Right ventricle myocardium inferior (tissue), 1 donor: ENCODE measurements around the gene ABHD14A. TPM values are rescaled to one million over a fixed set of nuclear protein-coding genes. Genes with fewer than 3 reads are reported as not detected.
"Not testable (repeated sequence)": the region's sequence is repeated elsewhere in the genome, so short reads cannot be mapped to it uniquely, and the experiment has no call there.

Experiments used
- ATAC-seq: fragments of 200-7000 bp; cut with Tn5 transposase; one replicate; pipeline ENCODE4 v1.9.1; 2020; ENCODE audit warnings: mild to moderate bottlenecking, moderate library complexity
- DNase-seq: peaks from one replicate; pipeline ENCODE4 v3.0.0; 2021; ENCODE audit errors: missing footprints
- intact Hi-C: fragments of 100-400 bp; cut with DNase I; formaldehyde crosslinking; loops from one replicate; pipeline ENCODE4 v1.11.0; 2022
- long read RNA-seq: library from polyadenylated mRNA; unstranded; transcript quantifications from one replicate; pipeline ENCODE4 v2.0.0, GENCODE V29; 2021
- total RNA-seq: library from RNA; stranded (reverse); fragmentation: NEBNext Ultra II Directional; extraction: Animal tissue kit (Norgen Biotek cat#: 25700); gene quantifications from one replicate; pipeline ENCODE4 v1.2.1, GENCODE V29; 2021
- donor health status: DM: no; HTN: yes; CAD: no; lungs with severe emphysema.

ABHD14A gene
- 31.5 TPM for total RNA-seq
- long read RNA-seq, transcript ABHD14A-201 (5 exons, 1,062 nt), result major isoform, 11 of 18 reads
- long read RNA-seq, partial matches to known transcripts, result 3 of 18 reads
- long read RNA-seq, other reads (novel, unspliced or antisense), result 4 of 18 reads

DNA sequence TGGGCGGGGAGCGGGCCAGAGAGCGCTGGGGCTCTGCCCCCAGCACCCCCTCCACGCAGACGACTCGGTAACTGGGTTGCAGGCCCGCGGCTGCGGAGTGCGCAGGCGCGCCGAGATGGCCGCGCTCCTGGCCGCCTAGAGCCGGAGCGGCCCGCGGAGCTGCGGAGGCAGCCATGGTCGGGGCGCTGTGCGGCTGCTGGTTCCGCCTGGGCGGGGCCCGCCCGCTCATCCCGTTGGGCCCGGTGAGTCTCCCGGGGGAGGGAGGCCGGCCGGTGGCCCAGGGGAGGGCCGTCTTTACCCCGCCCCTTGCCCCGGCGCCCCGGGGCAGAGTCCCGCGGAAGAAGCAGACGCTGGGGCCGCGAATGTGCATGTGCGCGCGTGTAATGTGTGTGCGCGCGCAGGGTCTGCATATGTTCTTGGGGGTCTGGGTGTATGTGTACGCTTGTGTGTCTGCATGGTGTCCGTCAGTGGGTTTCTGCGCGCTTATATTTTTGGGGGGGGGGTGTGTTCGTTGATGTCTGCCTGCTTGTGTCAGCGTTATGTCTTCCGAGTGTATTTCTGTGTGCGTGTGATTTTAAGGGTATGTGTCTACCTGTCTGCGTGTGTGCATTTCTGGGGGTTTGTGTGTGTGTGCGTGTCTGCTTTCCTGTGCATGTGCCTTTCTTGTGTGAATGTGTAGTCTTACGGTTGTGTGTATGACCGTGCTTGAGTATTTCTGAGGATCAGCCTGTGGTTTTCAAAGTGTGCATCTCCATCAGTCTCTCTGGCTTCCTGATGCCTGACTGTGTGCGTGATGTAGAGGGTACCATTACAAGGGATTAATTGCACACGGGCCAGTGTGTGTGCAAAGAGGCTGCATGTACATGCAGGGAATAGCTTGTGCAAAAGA is at the start of gene ABHD14A:
Gene ABHD14A (plus strand): TSS at position 102 of the 889 bp plus-strand sequence. CDS start 72 bp downstream, at position 174.
- intact Hi-C loops, result loop anchor here (1.0 to 10.0 kb wide), 2 partner anchors 33 to 430 kb away; partner anchors contain the start of gene PARP3
- ATAC-seq (peak; percentile 82), DNase-seq (peak; percentile 89)

- DNase-seq, result no peak
Measured at GRCh38 chr3:51927061-51927977, 47.5 kb upstream of the ABHD14A start.

DNA sequence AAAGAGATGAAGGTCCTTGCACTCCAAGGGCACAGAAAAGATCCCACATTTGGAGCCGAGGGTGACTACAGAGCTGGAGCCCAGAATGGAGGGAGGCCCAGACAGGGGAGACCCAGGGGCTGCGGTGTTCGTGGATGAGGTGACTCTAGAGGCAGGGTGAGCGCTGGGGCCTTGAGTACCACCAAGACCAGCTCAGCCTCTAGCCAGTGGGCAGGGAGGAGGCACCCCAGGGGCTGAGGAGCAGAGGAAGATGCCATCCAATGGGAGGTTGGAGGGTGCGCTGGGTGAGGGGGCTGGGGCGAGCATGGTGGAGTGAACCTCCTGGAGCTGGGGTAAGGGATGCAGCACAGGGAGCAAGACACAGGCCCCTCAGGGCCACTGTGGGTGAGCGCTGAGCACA is 46.4 kb upstream of the ABHD14A start:
- intact Hi-C loops, result no loop called here
- no peak for ATAC-seq

More at GRCh38 chr3:51927061-51927977, 47.5 kb upstream of the ABHD14A start:
- intact Hi-C loops, result no loop called here
- no peak for ATAC-seq

GRCh38 chr3:51928981-51929380 is 45.9 kb upstream of the ABHD14A start:
- intact Hi-C loops, DNase-seq, ATAC-seq: not testable (repeated sequence)

More for the DNA sequence above, 46.4 kb upstream of the ABHD14A start:
- no peak for DNase-seq

GRCh38 chr3:51929420-51930003 is 45.4 kb upstream of the ABHD14A start:
- ATAC-seq (no peak), DNase-seq (no peak)
- intact Hi-C loops, result no loop called here

DNA sequence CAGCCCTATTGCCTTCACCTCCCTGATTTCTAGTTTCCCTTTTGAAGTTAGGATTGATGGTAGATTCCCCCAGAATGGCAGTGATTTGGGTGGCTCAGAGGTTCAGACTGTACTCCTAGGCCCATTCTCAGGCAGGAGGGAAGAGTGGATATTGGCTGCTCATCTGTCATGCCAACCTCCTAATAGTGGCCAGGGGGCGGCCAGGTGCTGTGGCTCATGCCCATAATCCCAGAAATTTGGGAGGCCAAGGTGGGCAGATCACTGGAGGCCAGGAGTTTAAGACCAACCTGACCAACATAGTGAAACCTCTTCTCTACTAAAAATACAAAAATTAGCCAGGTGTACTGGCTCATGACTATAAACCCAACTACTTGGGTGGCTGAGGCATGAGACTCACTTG is 44.4 kb upstream of the ABHD14A start:
- ATAC-seq (no peak), DNase-seq (no peak)
- intact Hi-C loops, result no loop called here

- ATAC-seq (no peak), DNase-seq (no peak)
- intact Hi-C loops, result no loop called here
Measured at GRCh38 chr3:51931756-51932155, 43.1 kb upstream of the ABHD14A start.

DNA sequence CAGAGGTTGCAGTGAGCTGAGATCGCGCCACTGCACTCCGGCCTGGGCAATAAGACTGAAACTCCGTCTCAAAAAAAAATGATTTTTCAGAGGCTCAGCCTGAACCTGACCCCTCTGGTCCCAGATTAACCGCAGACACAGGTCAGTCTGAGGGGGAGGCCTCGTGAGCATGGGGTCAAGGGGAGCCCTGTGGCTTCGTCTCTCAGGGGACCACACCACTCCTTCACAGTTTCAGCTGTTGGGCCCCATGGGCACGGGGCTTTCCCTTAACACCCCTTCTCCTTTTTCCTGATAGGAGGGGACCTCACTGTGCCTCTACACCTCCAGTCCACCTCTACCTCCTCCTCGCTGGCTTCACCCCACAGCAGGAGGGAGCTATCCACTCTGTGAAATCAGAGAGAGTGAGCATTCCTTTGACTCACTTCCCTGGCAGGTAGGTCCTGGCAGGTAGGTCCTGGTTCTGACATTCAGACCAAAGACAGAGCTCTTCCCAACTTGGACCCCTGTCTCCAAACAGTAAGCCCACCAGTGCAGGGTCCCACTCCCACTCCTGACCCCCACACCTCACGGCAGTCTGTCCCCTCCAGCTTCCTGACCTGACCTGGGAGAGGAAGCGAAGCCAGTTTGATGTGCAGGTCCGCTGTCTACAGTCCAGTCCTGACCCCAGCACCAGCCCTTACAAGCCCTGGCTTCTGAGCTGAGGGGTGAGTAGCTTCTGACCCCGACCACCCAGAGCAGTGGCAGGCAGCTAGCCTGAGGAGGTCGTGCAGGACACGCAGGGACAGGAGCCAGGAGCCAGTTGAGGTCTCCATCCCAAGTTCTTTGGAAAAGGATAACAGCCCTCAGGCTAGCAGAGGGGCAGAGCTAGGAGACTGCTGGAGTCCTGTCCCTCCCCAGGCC is 42.1 kb upstream of the ABHD14A start:
- DNase-seq (no peak), ATAC-seq (no peak)
- intact Hi-C loops, result no loop called here

GRCh38 chr3:51933471-51934138 is 41.3 kb upstream of the ABHD14A start:
- no peak for DNase-seq
- no peak for ATAC-seq
- intact Hi-C loops, result no loop called here

DNA sequence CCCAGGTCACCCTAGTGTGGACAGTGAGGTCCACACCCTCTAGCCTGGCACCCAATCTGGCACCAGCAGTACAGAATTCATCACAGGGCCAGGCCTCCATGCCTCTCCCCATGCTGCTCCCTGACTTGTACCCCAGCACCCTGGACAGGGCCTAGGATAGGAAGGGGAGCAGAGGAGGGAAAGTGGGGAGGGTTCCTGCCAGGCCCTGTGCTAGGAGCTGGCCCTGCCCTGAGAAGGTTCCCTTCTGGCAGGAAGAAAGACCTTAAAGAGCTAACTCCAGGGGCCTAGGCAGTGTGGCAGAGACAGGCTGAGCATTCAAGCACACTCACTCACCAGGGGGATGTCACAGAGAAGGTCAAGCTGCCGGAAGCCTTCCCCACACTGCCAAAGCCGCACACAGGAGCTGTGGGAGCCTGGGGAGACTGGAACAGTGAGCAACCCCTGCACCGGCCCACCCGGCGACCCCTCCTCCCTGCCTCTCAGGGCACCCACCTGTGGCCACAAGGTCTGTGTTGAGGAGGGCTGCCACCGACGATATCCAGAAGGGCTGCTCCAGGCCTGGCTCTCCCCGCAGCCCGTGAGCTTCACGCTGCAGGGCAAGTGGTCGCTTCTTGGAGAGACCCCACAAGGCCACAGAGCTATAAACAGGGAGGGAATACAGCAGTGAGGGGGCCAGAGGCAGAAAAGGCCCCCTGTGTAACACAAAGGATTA is 40.6 kb upstream of the ABHD14A start:
- no peak for DNase-seq

GRCh38 chr3:51934991-51935885 is 39.6 kb upstream of the ABHD14A start:
- DNase-seq, result no peak
- ATAC-seq, result no peak
- intact Hi-C loops, result no loop called here

More for the DNA sequence above, 40.6 kb upstream of the ABHD14A start:
- ATAC-seq, result no peak
- intact Hi-C loops, result no loop called here

- ATAC-seq, result no peak
- no peak for DNase-seq
- intact Hi-C loops, result no loop called here
Measured at GRCh38 chr3:51935886-51936755, 38.7 kb upstream of the ABHD14A start.

GRCh38 chr3:51937014-51937413 is 37.9 kb upstream of the ABHD14A start:
- intact Hi-C loops, result no loop called here

DNA sequence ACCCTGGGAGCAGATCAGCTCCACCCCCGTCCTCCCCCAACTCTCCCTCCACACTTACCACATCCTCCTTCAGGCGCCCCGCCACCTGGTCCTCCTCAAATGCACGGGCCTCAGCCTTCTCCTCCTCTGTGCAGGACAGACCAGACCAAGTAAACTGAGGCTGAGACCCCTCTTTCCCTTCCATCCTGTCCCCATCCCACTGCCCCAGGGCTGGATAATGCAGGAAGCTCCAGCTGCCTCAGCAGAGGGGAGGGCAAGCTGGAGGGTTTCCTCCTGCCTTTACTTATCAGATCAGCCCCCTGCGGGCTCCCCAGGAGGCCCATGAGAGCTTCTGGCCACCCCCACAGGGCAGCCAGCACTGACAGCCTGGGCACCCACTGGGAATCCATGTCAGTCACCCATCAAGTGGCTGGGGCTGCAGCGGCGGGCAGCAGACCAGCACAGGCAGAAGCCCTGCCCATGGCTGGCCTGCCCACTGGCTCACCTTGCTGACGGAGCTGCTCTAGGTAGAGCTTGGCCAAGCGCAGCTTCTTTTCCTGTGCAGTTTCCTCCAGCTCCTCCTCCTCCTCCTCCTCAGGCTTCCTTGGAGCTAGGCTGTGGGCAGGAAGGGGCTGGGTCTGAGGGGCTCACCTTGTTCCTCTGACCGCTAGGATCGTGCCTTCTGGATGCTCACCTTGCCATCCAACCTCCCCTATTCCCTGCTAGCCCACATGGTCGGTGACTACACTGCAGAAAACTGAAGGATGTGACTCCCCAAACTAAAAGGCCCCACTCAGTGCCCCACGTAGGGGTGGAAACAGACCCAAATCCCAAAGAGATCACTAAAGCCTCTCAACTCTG is 37.0 kb upstream of the ABHD14A start:
- intact Hi-C loops, result no loop called here
- ATAC-seq (no peak), DNase-seq (no peak)

More at GRCh38 chr3:51937014-51937413, 37.9 kb upstream of the ABHD14A start:
- DNase-seq, result no peak
- ATAC-seq, result no peak
